H1 (cell line): ENCODE results near the gene TRAK1.

ENCODE experiments used
- GABPA ChIP-seq: IDR thresholded peaks from 2 replicates; pipeline ENCODE4 v1.6.1; 2011; ENCODE audit warnings: mild to moderate bottlenecking, low read length, moderate library complexity, borderline replicate concordance; ENCODE audit not compliant: insufficient read depth
- JUND ChIP-seq: IDR thresholded peaks from 2 replicates; pipeline ENCODE4 v1.6.1; 2011; ENCODE audit warnings: mild to moderate bottlenecking, improper control_type of control experiment, low read length
- KDM1A ChIP-seq: fragments of 200-600, 300-600 bp; sonication (generic); IDR thresholded peaks from 2 replicates; pipeline ENCODE4 v1.7.1; 2016; ENCODE audit warnings: mild to moderate bottlenecking, low read length, borderline replicate concordance
- POLR2A ChIP-seq, 2 experiments: IDR thresholded peaks; 1 replicate in 1 of 2; 2 replicates in 1 of 2; pipeline ENCODE4 v1.6.1; 2011; ENCODE audit warnings: low read depth in 2 of 2, low read length in 2 of 2, mild to moderate bottlenecking in 2 of 2; ENCODE audit errors: control extremely low read depth in 1 of 2
- RAD21 ChIP-seq, 2 experiments: IDR thresholded peaks in 1 of 2; conservative IDR thresholded peaks in 1 of 2; 2 replicates each; pipeline ENCODE4 v1.6.1; 2011; ENCODE audit warnings: low read depth in 2 of 2, low read length in 2 of 2, improper control_type of control experiment in 1 of 2, inconsistent platforms in 1 of 2, mild to moderate bottlenecking in 1 of 2, moderate library complexity in 1 of 2
- RFX5 ChIP-seq: IDR thresholded peaks from 2 replicates; pipeline ENCODE4 v1.6.1; 2011; ENCODE audit warnings: low read depth, low read length, improper control_type of control experiment, borderline replicate concordance
- USF2 ChIP-seq: IDR thresholded peaks from 2 replicates; pipeline ENCODE4 v1.6.1; 2011; ENCODE audit warnings: low read length, improper control_type of control experiment
- ZNF274 ChIP-seq: IDR thresholded peaks from 2 replicates; pipeline ENCODE4 v1.7.0; 2012; ENCODE audit warnings: low read length, borderline replicate concordance; ENCODE audit errors: extremely low read depth

GRCh38 chr3:42225486-42226363 lies 134.6 kb downstream of the TRAK1 start:
- no peak for TF ChIP-seq RFX5
- TF ChIP-seq POLR2A (IDR thresholded peaks at IDR 0.05; ENCODE audit: control extremely low read depth in 1 of 2, low read depth in 2 of 2, low read length in 2 of 2): no peak
- TF ChIP-seq JUND: no peak
- no peak for TF ChIP-seq GABPA
- no peak for TF ChIP-seq ZNF274
- no peak for TF ChIP-seq USF2
- no peak for TF ChIP-seq KDM1A
- TF ChIP-seq RAD21 (IDR thresholded peaks at IDR 0.05 in 1 of 2, conservative IDR thresholded peaks at IDR 0.05 in 1 of 2; ENCODE audit: low read depth in 2 of 2, low read length in 2 of 2): no peak
